Neutrophil (primary cell): ENCODE measurements around the gene CENPV.

Experiments
- H3K27ac ChIP-seq: fragments of 200-600 bp; sonication (generic); 2 replicates; pipeline ENCODE4 v1.5.1; 2016; ENCODE audit warnings: mild to moderate bottlenecking, moderate library complexity
- H3K27me3 ChIP-seq: fragments of 200-600 bp; sonication (generic); 2 replicates; pipeline ENCODE4 v1.6.0; 2016; ENCODE audit warnings: mild to moderate bottlenecking
- H3K36me3 ChIP-seq: fragments of 200-600 bp; sonication (generic); 2 replicates; pipeline ENCODE4 v1.5.1; 2017
- H3K4me1 ChIP-seq, 2 experiments: fragments of 200-600 bp in 1 of 2; sonication (generic) in 1 of 2; 1 replicate in 1 of 2; 2 replicates in 1 of 2; pipeline versions ENCODE4 v1.5.1 to v1.6.1; 2013 to 2016; ENCODE audit warnings: low read depth in 1 of 2, low read length in 1 of 2, mild to moderate bottlenecking in 1 of 2, moderate library complexity in 1 of 2; ENCODE audit not compliant: control insufficient read depth in 1 of 2, insufficient read depth in 1 of 2
- H3K4me3 ChIP-seq, 2 experiments: fragments of 200-600 bp in 1 of 2; sonication (generic) in 1 of 2; 1 replicate in 1 of 2; 2 replicates in 1 of 2; pipeline ENCODE4 v1.5.1; 2013 to 2016; ENCODE audit warnings: low read depth in 1 of 2, low read length in 1 of 2, mild to moderate bottlenecking in 1 of 2, moderate library complexity in 1 of 2
- H3K9me3 ChIP-seq: fragments of 200-600 bp; sonication (generic); 2 replicates; pipeline ENCODE4 v1.5.1; 2016
- CTCF ChIP-seq: fragments of 200-600 bp; sonication (generic); IDR thresholded peaks from 2 replicates; pipeline ENCODE4 v1.5.1; 2016; ENCODE audit warnings: antibody characterized with exemption

CENPV gene

GRCh38 chr17:16384557-16384956 lies 31.3 kb upstream of the CENPV start:
- H3K27ac ChIP-seq, result no peak overlapping the region
- H3K4me3 ChIP-seq, result no peak overlapping the region
- H3K4me1 ChIP-seq, result peaks cover 15 to 22% of the 10 kb centered on the region in 2 experiments
- H3K27me3 ChIP-seq, result peaks cover 26% of the 10 kb centered on the region
- peaks cover 17% of the 10 kb centered on the region for H3K36me3 ChIP-seq
- H3K9me3 ChIP-seq, result no peaks in the 10 kb centered on the region
- no peak for TF ChIP-seq CTCF

- Histone ChIP-seq H3K4me1 (peaks cover 15 to 22% of the 10 kb centered on the region in 2 experiments), H3K27me3 (peaks cover 26% of the 10 kb centered on the region), H3K27ac (no peak overlapping the region), H3K9me3 (no peaks in the 10 kb centered on the region), H3K4me3 (no peak overlapping the region), H3K36me3 (peaks cover 17% of the 10 kb centered on the region)
- TF ChIP-seq CTCF, result no peak
Observed at GRCh38 chr17:16383772-16384287, 30.6 kb upstream of the CENPV start.

GRCh38 chr17:16383216-16383615 lies 29.9 kb upstream of the CENPV start:
- H3K27ac ChIP-seq, result no peak overlapping the region
- H3K9me3 ChIP-seq, result no peaks in the 10 kb centered on the region
- no peak overlapping the region for H3K4me3 ChIP-seq
- TF ChIP-seq CTCF, result no peak
- peaks cover 15 to 22% of the 10 kb centered on the region in 2 experiments for H3K4me1 ChIP-seq
- peaks cover 17% of the 10 kb centered on the region for H3K36me3 ChIP-seq
- peaks cover 24% of the 10 kb centered on the region for H3K27me3 ChIP-seq

GRCh38 chr17:16381496-16381820 lies 28.2 kb upstream of the CENPV start:
- Histone ChIP-seq H3K36me3 (peaks cover 17% of the 10 kb centered on the region), H3K4me1 (peaks cover 11 to 13% of the 10 kb centered on the region in 2 experiments), H3K27me3 (peaks cover 7% of the 10 kb centered on the region), H3K27ac (peak overlapping the region; percentile 81), H3K4me3 (peak overlapping the region; percentile 73 to 74), H3K9me3 (no peaks in the 10 kb centered on the region)
- TF ChIP-seq CTCF, result no peak

- Histone ChIP-seq H3K36me3 (peaks cover 17% of the 10 kb centered on the region), H3K4me3 (peak within 1 kb of the TSS; percentile 73 to 74), H3K9me3 (no peaks in the 10 kb centered on the region), H3K4me1 (peaks cover 8 to 11% of the 10 kb centered on the region in 2 experiments), H3K27ac (peak within 1 kb of the TSS; percentile 81), H3K27me3 (peaks cover under 1% of the 10 kb centered on the region)
- peak; percentile 21 for TF ChIP-seq CTCF
Observed at GRCh38 chr17:16380640-16381495, 27.6 kb upstream of the CENPV start, which contains the start of gene UBB. UBB (plus strand) TSS chr17:16381091; CDS start chr17:16381908, 817 bp downstream.
